ENCODE data around the gene ZNF337.

GRCh38 chr20:25683050-25683449 is 13.6 kb downstream of the ZNF337 start:
- no peak for TF ChIP-seq CTCF (IDR thresholded peaks at IDR 0.05; ENCODE audit: insufficient read depth, low read depth, low read length)
- no peak for TF ChIP-seq EZH2 (IDR thresholded peaks at IDR 0.05; ENCODE audit: insufficient read depth, low read length)
